Stimulated activated CD4-positive, alpha-beta T cell treated with anti-CD3 and anti-CD28 coated beads, TNF-alpha, amount 100 ng/mL, for 1 hour (primary cell): Measurements from ENCODE around the gene TNMD.
"Not testable (repeated sequence)": the region's sequence is repeated elsewhere in the genome, so short reads cannot be mapped to it uniquely, and the experiment has no call there.

ENCODE experiments used
- DNase-seq, 3 donors: peaks; one replicate each; pipeline ENCODE4 v3.0.0-alpha.2; 2020; ENCODE audit warnings: low read depth in 3 of 3, low spot score in 1 of 3

Gene TNMD

DNA sequence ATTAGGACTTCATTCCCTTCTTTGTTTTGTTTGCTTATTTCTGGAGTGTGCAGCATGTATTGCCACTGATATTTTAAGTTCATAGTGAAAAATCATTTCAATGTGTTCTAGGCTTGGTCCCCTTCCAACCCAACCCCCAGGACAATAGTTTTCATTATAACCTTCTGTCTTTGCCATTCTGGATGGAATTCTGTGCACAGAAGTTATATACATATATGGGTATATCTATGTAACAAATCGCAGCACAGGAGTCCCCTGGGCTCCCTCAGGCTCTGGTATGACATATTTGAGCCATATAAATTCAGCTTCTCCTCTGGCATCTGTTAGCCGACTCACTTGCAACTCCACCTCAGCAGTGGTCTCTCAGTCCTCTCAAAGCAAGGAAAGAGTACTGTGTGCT, at the start of gene TNMD:
Gene TNMD, plus strand, starts transcription at position 326 of the 400 bp plus-strand sequence. CDS start 83 bp downstream, outside the sequence.
- no peak for DNase-seq

GRCh38 chrX:100565534-100565933, 19.2 kb upstream of the TNMD start:
- not testable (repeated sequence) for DNase-seq

DNA sequence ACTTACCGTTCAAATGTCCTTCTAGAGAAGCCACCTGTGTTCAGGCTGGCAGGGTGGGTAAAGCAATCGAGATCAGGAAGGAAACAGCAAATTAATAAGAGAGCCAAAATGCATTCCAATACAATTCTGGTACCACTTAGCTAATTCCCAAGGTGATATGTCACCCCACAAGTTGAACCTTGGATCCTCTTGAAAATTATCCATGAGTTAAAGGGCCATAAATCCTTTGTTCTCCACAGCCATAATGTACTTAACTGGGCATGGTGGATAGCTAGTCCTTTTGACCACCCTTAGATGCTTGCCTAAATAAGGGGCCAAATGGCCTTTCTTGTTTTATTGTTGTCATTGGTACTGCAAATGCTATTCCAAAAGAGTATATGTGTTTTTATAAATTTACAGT, 2.0 kb downstream of the TNMD start:
- no peak for DNase-seq

GRCh38 chrX:100587861-100588260, 3.1 kb downstream of the TNMD start:
- no peak for DNase-seq

- no peak for DNase-seq
Observed at GRCh38 chrX:100591256-100592051, 6.7 kb downstream of the TNMD start.

GRCh38 chrX:100593126-100593525, 8.4 kb downstream of the TNMD start:
- no peak for DNase-seq

- DNase-seq = no peak
Observed at GRCh38 chrX:100593581-100593980, 8.8 kb downstream of the TNMD start.

GRCh38 chrX:100596601-100597000, 11.9 kb downstream of the TNMD start:
- no peak for DNase-seq

- DNase-seq = no peak
Observed at GRCh38 chrX:100599456-100599855, 14.7 kb downstream of the TNMD start.

GRCh38 chrX:100600340-100600739, 15.6 kb downstream of the TNMD start:
- no peak for DNase-seq

DNA sequence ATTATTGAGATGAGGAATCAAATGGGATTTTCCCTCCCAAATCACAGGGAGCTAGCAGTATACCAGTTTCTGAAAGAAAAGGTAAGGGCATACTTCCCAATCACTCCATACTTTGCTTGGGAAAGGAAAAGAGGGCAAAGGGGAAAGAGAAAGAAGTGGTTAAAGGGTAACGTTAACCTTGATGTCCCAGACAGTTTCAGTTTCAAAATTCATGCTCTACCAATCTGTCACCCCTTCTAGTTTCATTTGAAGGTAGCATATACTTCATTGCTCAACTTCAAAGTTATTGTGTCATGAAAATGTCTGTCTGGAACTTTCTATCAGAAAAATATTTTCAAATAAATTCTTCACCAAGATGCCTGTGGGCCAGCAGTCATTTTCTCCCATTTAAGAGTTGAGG, 16.0 kb downstream of the TNMD start:
- DNase-seq = no peak

GRCh38 chrX:100606753-100607152, 22.0 kb downstream of the TNMD start:
- no peak for DNase-seq

DNA sequence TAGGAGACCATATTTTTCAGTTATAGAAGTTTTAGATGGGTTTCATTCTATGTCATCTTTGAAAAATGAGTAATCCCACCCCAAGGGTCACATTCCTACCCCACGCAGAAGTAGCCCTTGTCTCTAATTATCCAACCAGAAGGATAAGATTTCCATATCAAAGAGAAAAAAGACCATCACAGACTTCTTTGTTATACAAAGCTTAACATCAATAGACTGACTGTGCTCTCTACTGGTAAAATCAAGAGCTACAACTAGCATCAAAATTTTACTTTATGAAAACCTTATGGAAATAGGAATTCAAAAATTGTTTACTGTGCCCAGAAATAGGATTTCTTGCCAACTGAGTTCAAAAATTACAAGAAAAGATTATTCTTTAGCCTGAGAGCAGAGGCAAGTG, 24.9 kb downstream of the TNMD start:
- no peak for DNase-seq

- DNase-seq = no peak
Observed at GRCh38 chrX:100611951-100612350, 27.2 kb downstream of the TNMD start.

DNA sequence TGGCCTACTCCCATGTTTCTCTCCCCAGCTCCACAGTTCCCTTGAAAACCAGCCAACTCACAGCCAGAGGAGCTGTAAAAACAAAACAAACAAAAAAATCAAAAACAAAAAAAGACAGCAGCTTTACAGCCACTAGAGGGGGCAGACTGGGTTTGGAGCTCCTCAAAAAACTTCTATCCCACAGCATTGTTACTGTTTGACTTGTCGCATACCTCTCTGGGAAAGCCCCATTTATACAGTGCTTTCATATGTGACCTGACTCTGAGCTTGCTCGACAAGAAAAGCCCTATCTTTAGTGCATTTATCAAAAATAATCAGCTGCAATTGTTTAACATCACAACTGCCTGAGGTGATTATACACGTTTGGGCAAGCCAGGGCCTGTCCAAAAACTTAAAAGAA, 30.3 kb downstream of the TNMD start:
- DNase-seq = no peak

- no peak for DNase-seq
Observed at GRCh38 chrX:100623001-100623400, 38.3 kb downstream of the TNMD start.

DNA sequence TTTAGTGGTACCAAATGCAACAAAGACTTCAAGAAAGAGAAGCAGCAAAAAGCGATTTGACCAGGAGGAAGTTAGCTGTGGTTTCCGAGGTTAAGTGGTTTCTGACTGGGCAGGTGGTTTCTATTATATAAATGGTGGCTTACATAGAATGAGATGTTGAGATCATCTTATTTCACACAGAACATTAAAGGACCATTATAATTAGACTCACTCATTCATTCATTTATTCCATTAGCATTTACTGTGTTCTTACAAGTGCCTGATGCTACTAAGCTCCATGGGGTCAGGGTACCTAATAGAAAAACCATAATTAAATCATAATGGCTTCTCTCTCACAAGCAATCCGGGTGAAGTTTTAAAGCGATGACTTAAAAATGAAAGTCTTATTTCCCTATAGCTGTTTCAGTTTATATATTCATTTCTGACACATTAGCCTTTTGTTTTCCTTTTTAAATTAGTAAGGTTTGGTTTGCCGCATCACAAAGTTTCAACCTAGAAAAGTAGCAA, 41.3 kb downstream of the TNMD start:
- no peak for DNase-seq

- no peak for DNase-seq
Observed at GRCh38 chrX:100635040-100635439, 50.3 kb downstream of the TNMD start.

GRCh38 chrX:100635989-100636320, 51.2 kb downstream of the TNMD start:
- DNase-seq = no peak

GRCh38 chrX:100636321-100636991, 51.7 kb downstream of the TNMD start, which contains the start of gene TSPAN6:
TSS of gene TSPAN6 (minus strand) at chrX:100636806. CDS start at chrX:100636694, 112 bp downstream.
- peak; percentile 31 to 55 (median 46) for DNase-seq

DNA sequence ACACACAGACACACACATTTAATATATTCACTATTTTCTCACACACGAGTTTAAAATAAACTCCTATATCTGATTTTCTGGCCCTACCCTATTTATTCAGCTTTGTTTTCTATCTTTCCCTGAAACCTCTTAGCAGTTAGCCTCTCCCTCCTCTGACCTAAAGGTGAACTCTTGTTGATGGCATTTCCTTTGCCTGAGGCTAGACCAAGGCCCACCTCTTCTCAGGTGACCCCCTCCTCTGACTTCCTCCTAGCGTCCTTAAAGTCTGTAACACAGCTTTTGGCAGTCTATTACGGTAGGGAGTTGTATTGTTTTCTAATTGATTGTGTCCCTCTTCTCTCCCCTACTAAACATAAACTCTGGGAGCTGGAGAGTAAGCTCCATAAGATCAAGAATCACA, 57.6 kb downstream of the TNMD start:
- no peak for DNase-seq

GRCh38 chrX:100643212-100643611, 58.5 kb downstream of the TNMD start:
- DNase-seq = no peak
